HepG2 (cell line): Measurements from ENCODE around the gene HPCAL1. TPM values are rescaled to one million over a fixed set of nuclear protein-coding genes. Genes with fewer than 3 reads are reported as not detected.

Source experiments
- ATF1 ChIP-seq: IDR thresholded peaks from 2 replicates; pipeline ENCODE4 v1.6.1; 2016; ENCODE audit warnings: mild to moderate bottlenecking, control low read depth
- CBFB ChIP-seq: sonication (generic); formaldehyde crosslinking; IDR thresholded peaks from 2 replicates; pipeline ENCODE4 v1.4.0; 2020; ENCODE audit warnings: missing genetic modification reagents
- CREB3 ChIP-seq: sonication (generic); formaldehyde crosslinking; IDR thresholded peaks from 2 replicates; pipeline ENCODE4 v1.5.0; 2020; ENCODE audit warnings: missing genetic modification reagents
- FUBP1 ChIP-seq: sonication (generic); formaldehyde crosslinking; IDR thresholded peaks from 2 replicates; pipeline ENCODE4 v1.5.1; 2020; ENCODE audit warnings: missing genetic modification reagents, mild to moderate bottlenecking, borderline replicate concordance
- KDM2A ChIP-seq: sonication (generic); formaldehyde crosslinking; IDR thresholded peaks from 2 replicates; pipeline ENCODE4 v1.4.0; 2020; ENCODE audit warnings: low read depth, missing genetic modification reagents, borderline replicate concordance
- MED13 ChIP-seq: sonication (generic); formaldehyde crosslinking; IDR thresholded peaks from 2 replicates; pipeline ENCODE4 v1.5.0; 2020; ENCODE audit warnings: missing genetic modification reagents
- MXD1 ChIP-seq: sonication (generic); formaldehyde crosslinking; IDR thresholded peaks from 2 replicates; pipeline ENCODE4 v1.4.0; 2020; ENCODE audit warnings: mild to moderate bottlenecking, missing genetic modification reagents
- MXD4 ChIP-seq: IDR thresholded peaks from 2 replicates; pipeline ENCODE4 v1.6.1; 2016; ENCODE audit warnings: mild to moderate bottlenecking, missing biosample characterization, missing genetic modification reagents
- NCOA1 ChIP-seq: sonication (generic); formaldehyde crosslinking; IDR thresholded peaks from 2 replicates; pipeline ENCODE4 v1.9.0; 2021; ENCODE audit warnings: missing genetic modification reagents
- NCOA2 ChIP-seq: sonication (generic); formaldehyde crosslinking; IDR thresholded peaks from 2 replicates; pipeline ENCODE4 v1.8.0; 2022; ENCODE audit warnings: inconsistent platforms
- PCBP2 ChIP-seq: fragments of 200-400 bp; formaldehyde crosslinking; optimal IDR thresholded peaks from 2 replicates; pipeline ENCODE3; 2018; ENCODE audit warnings: low read length, low read depth; ENCODE audit not compliant: poor library complexity, severe bottlenecking
- SMC3 ChIP-seq: IDR thresholded peaks from 2 replicates; pipeline ENCODE4 v1.6.1; 2011; ENCODE audit warnings: low read length, improper control_type of control experiment
- SPEN ChIP-seq: sonication (generic); formaldehyde crosslinking; IDR thresholded peaks from 2 replicates; pipeline ENCODE4 v1.5.1; 2020; ENCODE audit warnings: low read depth, mild to moderate bottlenecking, missing genetic modification reagents
- YY1 ChIP-seq: IDR thresholded peaks from 2 replicates; pipeline ENCODE4 v1.6.1; 2011; ENCODE audit warnings: low read length, low read depth, moderate library complexity, mild to moderate bottlenecking; ENCODE audit not compliant: insufficient read depth, insufficient replicate concordance
- ZMYM2 ChIP-seq: sonication (generic); formaldehyde crosslinking; IDR thresholded peaks from 2 replicates; pipeline ENCODE4 v1.8.0; 2022; ENCODE audit warnings: mild to moderate bottlenecking, missing genetic modification reagents
- ZNF138 ChIP-seq: sonication (generic); formaldehyde crosslinking; IDR thresholded peaks from 2 replicates; pipeline ENCODE4 v1.5.0; 2020; ENCODE audit warnings: mild to moderate bottlenecking, low read depth, missing genetic modification reagents
- ZNF451 ChIP-seq: sonication (generic); formaldehyde crosslinking; IDR thresholded peaks from 2 replicates; pipeline ENCODE4 v1.5.0; 2020; ENCODE audit warnings: mild to moderate bottlenecking, missing genetic modification reagents
- ZNF883 ChIP-seq: sonication (generic); formaldehyde crosslinking; IDR thresholded peaks from 2 replicates; pipeline ENCODE4 v1.5.1; 2020; ENCODE audit warnings: mild to moderate bottlenecking, missing genetic modification reagents; ENCODE audit errors: not compliant biosample characterization
- ZSCAN29 ChIP-seq: sonication (generic); formaldehyde crosslinking; conservative IDR thresholded peaks from 2 replicates; pipeline ENCODE4 v1.4.0; 2020; ENCODE audit warnings: mild to moderate bottlenecking, missing genetic modification reagents
- polyA plus RNA-seq, 8 experiments: library from polyadenylated mRNA; depleted of rRNA in 3 of 8; stranded (reverse) in 7 of 8; unstranded in 1 of 8; fragments of >200 nt; fragmentation: Illumina TruSeq in 4 of 8; extraction: Trizol in 4 of 8; gene quantifications; 2 replicates each; pipeline versions ENCODE4 v1.2.1 to v1.2.3, GENCODE V29; 2011 to 2016; ENCODE audit warnings: low read depth in 4 of 8, missing spikeins in 1 of 8, mixed read lengths in 1 of 8; ENCODE audit not compliant: insufficient read depth in 1 of 8
- total RNA-seq, 5 experiments: library from RNA; depleted of rRNA; stranded (reverse); fragments of >200 nt; fragmentation: Illumina TruSeq; extraction: Trizol; gene quantifications; 2 replicates each; pipeline ENCODE4 v1.2.3, GENCODE V29; 2016; ENCODE audit warnings: low read depth in 1 of 5
- TF ChIP-seq, protein P1 (sequence below): sonication (generic); formaldehyde crosslinking; IDR thresholded peaks from 2 replicates; pipeline ENCODE4 v1.5.0; 2020; ENCODE audit warnings: missing genetic modification reagents
- TF ChIP-seq, protein P2 (sequence below): sonication (generic); formaldehyde crosslinking; IDR thresholded peaks from 2 replicates; pipeline ENCODE4 v1.5.1; 2020; ENCODE audit warnings: mild to moderate bottlenecking, moderate library complexity, missing genetic modification reagents
- TF ChIP-seq, protein P3 (sequence below): sonication (generic); formaldehyde crosslinking; IDR thresholded peaks from 2 replicates; pipeline ENCODE4 v1.5.0; 2020; ENCODE audit warnings: missing genetic modification reagents, mild to moderate bottlenecking, borderline replicate concordance

HPCAL1 gene
- total and polyA plus RNA-seq, 2 of the 13 experiments (the other 11 are each of a cell fraction or from before 2014, with no cell fraction given) = 29.5 to 29.9 TPM

- TF ChIP-seq ZNF451 (CRISPR knock-in tag) = 0 out of 2 replicates have a peak, but pooled peaks have one; percentile 23
- TF ChIP-seq ZSCAN29 (CRISPR knock-in tag) = peak; percentile 77
- TF ChIP-seq, protein P1, sequence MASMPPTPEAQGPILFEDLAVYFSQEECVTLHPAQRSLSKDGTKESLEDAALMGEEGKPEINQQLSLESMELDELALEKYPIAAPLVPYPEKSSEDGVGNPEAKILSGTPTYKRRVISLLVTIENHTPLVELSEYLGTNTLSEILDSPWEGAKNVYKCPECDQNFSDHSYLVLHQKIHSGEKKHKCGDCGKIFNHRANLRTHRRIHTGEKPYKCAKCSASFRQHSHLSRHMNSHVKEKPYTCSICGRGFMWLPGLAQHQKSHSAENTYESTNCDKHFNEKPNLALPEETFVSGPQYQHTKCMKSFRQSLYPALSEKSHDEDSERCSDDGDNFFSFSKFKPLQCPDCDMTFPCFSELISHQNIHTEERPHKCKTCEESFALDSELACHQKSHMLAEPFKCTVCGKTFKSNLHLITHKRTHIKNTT (CRISPR knock-in tag) = no peak
- peak; percentile 38 for TF ChIP-seq YY1
- peak; percentile 41; the same call in 1 of the 2 replicates for TF ChIP-seq NCOA2 (CRISPR knock-in tag)
- TF ChIP-seq ZNF883 (CRISPR knock-in tag) = peak; percentile 36
- TF ChIP-seq KDM2A = no peak
- peak; percentile 86 for TF ChIP-seq ZMYM2
- 0 out of 2 replicates have a peak, but pooled peaks have one; percentile 27 for TF ChIP-seq ZNF138 (CRISPR knock-in tag)
- peak; percentile 83 for TF ChIP-seq MXD4
- TF ChIP-seq CBFB (CRISPR knock-in tag) = 0 out of 2 replicates have a peak, but pooled peaks have one; percentile 21
- no peak for TF ChIP-seq CREB3
- TF ChIP-seq, protein P2, sequence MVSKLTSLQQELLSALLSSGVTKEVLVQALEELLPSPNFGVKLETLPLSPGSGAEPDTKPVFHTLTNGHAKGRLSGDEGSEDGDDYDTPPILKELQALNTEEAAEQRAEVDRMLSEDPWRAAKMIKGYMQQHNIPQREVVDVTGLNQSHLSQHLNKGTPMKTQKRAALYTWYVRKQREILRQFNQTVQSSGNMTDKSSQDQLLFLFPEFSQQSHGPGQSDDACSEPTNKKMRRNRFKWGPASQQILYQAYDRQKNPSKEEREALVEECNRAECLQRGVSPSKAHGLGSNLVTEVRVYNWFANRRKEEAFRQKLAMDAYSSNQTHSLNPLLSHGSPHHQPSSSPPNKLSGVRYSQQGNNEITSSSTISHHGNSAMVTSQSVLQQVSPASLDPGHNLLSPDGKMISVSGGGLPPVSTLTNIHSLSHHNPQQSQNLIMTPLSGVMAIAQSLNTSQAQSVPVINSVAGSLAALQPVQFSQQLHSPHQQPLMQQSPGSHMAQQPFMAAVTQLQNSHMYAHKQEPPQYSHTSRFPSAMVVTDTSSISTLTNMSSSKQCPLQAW = peak; percentile 95
- TF ChIP-seq FUBP1 (CRISPR knock-in tag) = no peak
- no peak for TF ChIP-seq SMC3
- TF ChIP-seq SPEN (CRISPR knock-in tag) = peak; percentile 73
- peak; percentile 58; the same call in 1 of the 2 replicates for TF ChIP-seq MXD1 (CRISPR knock-in tag)
- no peak for TF ChIP-seq ATF1
- peak; percentile 78; the same call in 1 of the 2 replicates for TF ChIP-seq NCOA1
- TF ChIP-seq, protein P3, sequence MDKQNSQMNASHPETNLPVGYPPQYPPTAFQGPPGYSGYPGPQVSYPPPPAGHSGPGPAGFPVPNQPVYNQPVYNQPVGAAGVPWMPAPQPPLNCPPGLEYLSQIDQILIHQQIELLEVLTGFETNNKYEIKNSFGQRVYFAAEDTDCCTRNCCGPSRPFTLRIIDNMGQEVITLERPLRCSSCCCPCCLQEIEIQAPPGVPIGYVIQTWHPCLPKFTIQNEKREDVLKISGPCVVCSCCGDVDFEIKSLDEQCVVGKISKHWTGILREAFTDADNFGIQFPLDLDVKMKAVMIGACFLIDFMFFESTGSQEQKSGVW (CRISPR knock-in tag) = no peak
- peak; percentile 0; the same call in 1 of the 2 replicates for TF ChIP-seq MED13 (CRISPR knock-in tag)
- no peak for TF ChIP-seq PCBP2
These were observed 1.4 kb upstream of the HPCAL1 start (continued) for GRCh38 chr2:10300997-10301940.
